D721Med (cell line): ENCODE data around the gene RUNX1.

Experiments used
- DNase-seq: peaks from one replicate; pipeline ENCODE4 v3.0.0; 2011; ENCODE audit warnings: low spot score; ENCODE audit not compliant: insufficient read length
- FAIRE-seq: peaks from 2 replicates; lab custom pipeline; 2011; peaks lifted over from hg19 to GRCh38; lab: Jason Lieb, UNC
- CTCF ChIP-seq: IDR thresholded peaks from 2 replicates; pipeline ENCODE4 v1.5.1; 2012; ENCODE audit warnings: mild to moderate bottlenecking, control low read depth; ENCODE audit not compliant: insufficient read depth; ENCODE audit errors: missing control alignments

RUNX1 gene

DNA sequence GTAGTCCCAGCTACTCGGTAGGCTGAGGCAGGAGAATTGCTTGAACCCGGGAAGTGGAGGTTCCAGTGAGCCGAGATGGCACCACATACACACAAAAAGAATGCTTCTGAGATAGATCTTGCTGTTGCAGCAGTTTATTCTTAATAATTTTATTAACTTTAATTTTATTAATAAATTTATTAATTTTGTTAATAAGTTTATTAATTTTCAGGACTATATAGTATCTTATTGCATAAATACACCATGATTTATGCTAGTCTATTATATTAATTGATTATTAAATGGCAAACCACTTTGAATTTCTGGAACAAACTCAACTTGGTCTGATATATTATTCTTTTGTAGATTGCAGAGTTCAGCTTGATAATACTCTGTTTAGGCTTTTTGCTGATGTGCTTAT, 280.8 kb downstream of the RUNX1 start:
- DNase-seq (no peak), FAIRE-seq (no peak)
- no peak for TF ChIP-seq CTCF

DNA sequence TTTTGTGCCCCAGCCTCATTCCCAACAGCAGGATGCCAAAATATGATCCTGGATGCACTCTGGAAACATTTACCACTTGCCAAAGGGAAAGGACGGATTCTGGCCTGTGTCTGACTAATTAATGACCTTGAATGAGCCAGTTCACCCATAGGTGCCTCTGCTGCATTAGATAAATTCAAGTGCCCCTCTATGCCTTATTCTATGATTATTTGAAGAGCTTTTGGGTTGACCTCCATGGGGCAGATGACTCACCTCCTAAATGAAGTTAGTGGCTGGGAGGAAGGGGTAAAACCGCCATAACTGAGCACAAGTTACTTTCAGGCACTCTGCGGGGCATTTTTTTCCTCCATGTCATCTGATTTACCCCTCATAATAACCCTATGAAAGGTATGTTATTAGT, 282.2 kb downstream of the RUNX1 start:
- FAIRE-seq = no peak
- no peak for DNase-seq
- no peak for TF ChIP-seq CTCF

GRCh38 chr21:34765619-34766018, 283.5 kb downstream of the RUNX1 start:
- DNase-seq = no peak
- no peak for FAIRE-seq
- no peak for TF ChIP-seq CTCF

GRCh38 chr21:34764715-34765284, 284.3 kb downstream of the RUNX1 start:
- FAIRE-seq = no peak

DNA sequence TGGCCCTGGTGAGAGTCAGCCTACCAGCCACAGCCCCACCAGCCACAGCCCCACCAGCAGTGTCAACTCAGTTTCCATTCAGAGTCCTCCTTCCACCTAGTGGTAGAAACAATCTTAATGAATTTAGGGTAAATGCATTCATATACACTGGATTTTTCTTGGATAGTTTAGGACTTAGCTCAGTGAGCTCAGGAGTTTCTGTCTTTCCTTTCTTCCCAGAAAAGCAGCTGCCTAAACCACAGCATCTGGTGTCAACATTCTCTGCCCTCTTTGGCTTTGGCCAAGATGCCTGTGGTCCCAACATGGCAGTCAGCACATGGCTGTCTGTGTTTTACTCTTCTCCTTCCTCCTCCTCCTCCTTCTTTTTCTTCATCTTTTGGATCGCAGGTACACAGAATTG, 286.3 kb downstream of the RUNX1 start:
- TF ChIP-seq CTCF = no peak
- no peak for FAIRE-seq
- DNase-seq = no peak

More at GRCh38 chr21:34764715-34765284, 284.3 kb downstream of the RUNX1 start:
- DNase-seq = no peak
- TF ChIP-seq CTCF = no peak

GRCh38 chr21:34761758-34762330, 287.3 kb downstream of the RUNX1 start:
- no peak for FAIRE-seq

More at GRCh38 chr21:34761758-34762330, 287.3 kb downstream of the RUNX1 start:
- TF ChIP-seq CTCF = no peak
- no peak for DNase-seq
